Measurements from ENCODE around the gene PRR23E. TPM values are rescaled to one million over a fixed set of nuclear protein-coding genes. Genes with fewer than 3 reads are reported as not detected.

Gene PRR23E
- total and polyA plus RNA-seq, 2 donors from 2014 or later = not detected

DNA sequence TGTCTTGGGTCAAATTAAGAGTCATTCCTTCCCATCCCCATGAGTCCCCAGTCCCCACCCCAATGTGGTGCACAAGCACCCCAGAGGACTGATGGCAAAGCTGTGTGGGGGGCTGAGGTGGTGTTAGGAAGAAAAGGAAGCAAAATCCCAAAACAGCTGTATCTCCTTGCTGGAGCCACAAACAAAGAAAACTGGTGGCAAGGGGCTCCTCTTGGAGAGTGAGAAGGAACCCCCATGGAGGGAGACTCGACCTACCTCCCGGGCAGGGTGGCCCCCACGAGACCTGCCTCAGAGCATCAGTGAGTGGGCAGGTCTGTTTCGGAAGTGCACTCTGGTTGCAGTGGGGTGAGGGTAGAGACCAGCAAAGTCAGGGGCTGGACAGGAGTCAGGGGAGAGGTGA is 29.2 kb downstream of the PRR23E start:
- Histone ChIP-seq H3K27me3 (ENCODE audit: control insufficient read depth, insufficient read depth, low read length) (no peaks in the 10 kb centered on the region), H3K4me1 (ENCODE audit: control insufficient read depth in 2 of 3, insufficient read depth in 2 of 3, low read depth in 1 of 3, low read length in 3 of 3) (no peaks in the 10 kb centered on the region), H3K9me3 (ENCODE audit: control insufficient read depth in 2 of 3, insufficient read depth in 1 of 3, low read length in 3 of 3) (peaks cover 0 to 3% (median 0%) of the 10 kb centered on the region in 3 donors), H3K4me3 (ENCODE audit: low read length in 3 of 3) (no peak overlapping the region), H3K36me3 (ENCODE audit: control insufficient read depth in 2 of 3, insufficient read depth in 3 of 3, low read length in 3 of 3) (no peaks in the 10 kb centered on the region), H3K27ac (ENCODE audit: low read depth in 2 of 2, low read length in 2 of 2) (no peak overlapping the region), H3K9ac (ENCODE audit: low read length in 3 of 3) (no peak overlapping the region)
- no peak for DNase-seq
- intact Hi-C loops (cut with DNase I) = no loop called here
- TF ChIP-seq, protein P1, sequence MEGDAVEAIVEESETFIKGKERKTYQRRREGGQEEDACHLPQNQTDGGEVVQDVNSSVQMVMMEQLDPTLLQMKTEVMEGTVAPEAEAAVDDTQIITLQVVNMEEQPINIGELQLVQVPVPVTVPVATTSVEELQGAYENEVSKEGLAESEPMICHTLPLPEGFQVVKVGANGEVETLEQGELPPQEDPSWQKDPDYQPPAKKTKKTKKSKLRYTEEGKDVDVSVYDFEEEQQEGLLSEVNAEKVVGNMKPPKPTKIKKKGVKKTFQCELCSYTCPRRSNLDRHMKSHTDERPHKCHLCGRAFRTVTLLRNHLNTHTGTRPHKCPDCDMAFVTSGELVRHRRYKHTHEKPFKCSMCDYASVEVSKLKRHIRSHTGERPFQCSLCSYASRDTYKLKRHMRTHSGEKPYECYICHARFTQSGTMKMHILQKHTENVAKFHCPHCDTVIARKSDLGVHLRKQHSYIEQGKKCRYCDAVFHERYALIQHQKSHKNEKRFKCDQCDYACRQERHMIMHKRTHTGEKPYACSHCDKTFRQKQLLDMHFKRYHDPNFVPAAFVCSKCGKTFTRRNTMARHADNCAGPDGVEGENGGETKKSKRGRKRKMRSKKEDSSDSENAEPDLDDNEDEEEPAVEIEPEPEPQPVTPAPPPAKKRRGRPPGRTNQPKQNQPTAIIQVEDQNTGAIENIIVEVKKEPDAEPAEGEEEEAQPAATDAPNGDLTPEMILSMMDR (IDR thresholded peaks at IDR 0.05; ENCODE audit: borderline replicate concordance, extremely low read depth, insufficient read depth) = no peak
- no peak for FAIRE-seq

DNA sequence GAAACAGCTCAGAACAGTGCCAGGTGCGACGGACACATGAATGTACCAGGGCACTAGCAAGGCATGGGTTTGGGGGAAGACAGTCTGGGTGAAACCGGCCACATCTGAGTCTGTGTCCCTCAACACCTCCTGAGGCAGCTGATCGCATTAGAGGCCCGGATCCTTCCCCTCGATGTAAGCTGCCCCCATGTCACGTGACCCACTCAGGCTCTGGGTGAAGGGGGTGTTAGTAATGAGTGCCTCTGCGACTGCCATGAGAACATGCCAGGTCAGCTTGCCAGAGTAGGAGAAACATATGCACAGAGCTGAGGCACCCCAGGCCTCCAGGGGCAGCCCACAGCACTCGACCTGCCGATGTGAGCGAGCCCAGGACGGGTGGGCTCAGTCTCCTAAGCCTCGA is 29.7 kb downstream of the PRR23E start:
- intact Hi-C loops (cut with DNase I) = no loop called here
- Histone ChIP-seq H3K27ac (ENCODE audit: low read depth in 2 of 2, low read length in 2 of 2) (no peak overlapping the region), H3K27me3 (ENCODE audit: control insufficient read depth, insufficient read depth, low read length) (no peaks in the 10 kb centered on the region), H3K4me3 (ENCODE audit: low read length in 3 of 3) (no peak overlapping the region), H3K9ac (ENCODE audit: low read length in 3 of 3) (no peak overlapping the region), H3K4me1 (ENCODE audit: control insufficient read depth in 2 of 3, insufficient read depth in 2 of 3, low read depth in 1 of 3, low read length in 3 of 3) (no peaks in the 10 kb centered on the region), H3K36me3 (ENCODE audit: control insufficient read depth in 2 of 3, insufficient read depth in 3 of 3, low read length in 3 of 3) (no peaks in the 10 kb centered on the region), H3K9me3 (ENCODE audit: control insufficient read depth in 2 of 3, insufficient read depth in 1 of 3, low read length in 3 of 3) (peaks cover 0 to 3% (median 0%) of the 10 kb centered on the region in 3 donors)
- TF ChIP-seq, protein P1 (IDR thresholded peaks at IDR 0.05; ENCODE audit: borderline replicate concordance, extremely low read depth, insufficient read depth) = no peak
- no peak for FAIRE-seq
- DNase-seq = no peak

DNA sequence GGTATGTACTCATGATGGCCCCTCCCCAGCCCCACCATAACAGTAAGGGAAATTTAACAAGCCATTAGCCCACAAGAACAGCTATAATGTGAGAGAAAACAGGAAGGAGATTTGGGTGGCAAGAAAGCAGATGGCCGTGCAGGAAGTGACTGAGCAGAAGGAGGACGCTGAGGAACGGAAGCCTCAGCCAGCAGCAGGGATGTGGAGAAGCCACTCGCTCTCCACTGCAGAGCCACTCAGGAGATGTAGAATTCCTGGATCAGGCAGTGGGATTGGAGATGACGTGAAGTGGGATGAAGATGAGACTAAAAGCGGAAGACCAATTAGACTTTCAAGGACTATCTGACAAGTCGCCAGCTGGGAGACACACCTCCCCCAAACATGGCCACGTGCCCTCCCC is 31.2 kb downstream of the PRR23E start:
- FAIRE-seq (no peak), DNase-seq (no peak)
- H3K36me3 ChIP-seq (ENCODE audit: control insufficient read depth in 2 of 3, insufficient read depth in 3 of 3, low read length in 3 of 3) = no peaks in the 10 kb centered on the region
- intact Hi-C loops (cut with DNase I) = no loop called here
- peaks cover 0 to 3% (median 0%) of the 10 kb centered on the region in 3 donors for H3K9me3 ChIP-seq (ENCODE audit: control insufficient read depth in 2 of 3, insufficient read depth in 1 of 3, low read length in 3 of 3)
- no peaks in the 10 kb centered on the region for H3K4me1 ChIP-seq (ENCODE audit: control insufficient read depth in 2 of 3, insufficient read depth in 2 of 3, low read depth in 1 of 3, low read length in 3 of 3)
- TF ChIP-seq, protein P1 (IDR thresholded peaks at IDR 0.05; ENCODE audit: borderline replicate concordance, extremely low read depth, insufficient read depth) = no peak
- no peak overlapping the region for H3K27ac ChIP-seq (ENCODE audit: low read depth in 2 of 2, low read length in 2 of 2)
- no peak overlapping the region for H3K9ac ChIP-seq (ENCODE audit: low read length in 3 of 3)
- no peak overlapping the region for H3K4me3 ChIP-seq (ENCODE audit: low read length in 3 of 3)
- H3K27me3 ChIP-seq (ENCODE audit: control insufficient read depth, insufficient read depth, low read length) = no peaks in the 10 kb centered on the region

DNA sequence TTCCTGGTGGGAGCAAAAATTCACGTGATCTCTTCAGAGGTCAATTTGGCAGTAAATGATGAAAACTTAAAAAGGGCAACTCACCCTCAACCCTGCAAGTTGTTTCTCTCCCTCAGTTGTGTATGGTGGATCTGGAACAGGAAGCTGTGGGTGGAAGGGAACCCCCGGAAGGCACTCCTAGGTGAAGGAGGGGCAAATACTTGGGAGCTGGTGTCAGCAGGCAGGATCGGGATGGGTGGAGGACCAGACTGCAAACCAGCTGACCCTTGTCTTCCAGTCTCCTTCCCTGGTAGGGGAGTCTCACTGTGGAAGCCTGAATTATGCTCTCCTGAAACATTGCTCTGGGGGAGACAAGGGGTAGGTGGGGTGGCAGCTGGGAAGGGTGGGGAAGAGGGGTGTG is 33.5 kb downstream of the PRR23E start:
- H3K9ac ChIP-seq (ENCODE audit: low read length in 3 of 3) = no peak overlapping the region
- H3K9me3 ChIP-seq (ENCODE audit: control insufficient read depth in 2 of 3, insufficient read depth in 1 of 3, low read length in 3 of 3) = peaks cover 0 to 8% (median 0%) of the 10 kb centered on the region in 3 donors
- FAIRE-seq = no peak
- no peaks in the 10 kb centered on the region for H3K36me3 ChIP-seq (ENCODE audit: control insufficient read depth in 2 of 3, insufficient read depth in 3 of 3, low read length in 3 of 3)
- intact Hi-C loops (cut with DNase I) = no loop called here
- no peaks in the 10 kb centered on the region for H3K27me3 ChIP-seq (ENCODE audit: control insufficient read depth, insufficient read depth, low read length)
- H3K27ac ChIP-seq (ENCODE audit: low read depth in 2 of 2, low read length in 2 of 2) = no peak overlapping the region
- no peak for DNase-seq
- H3K4me1 ChIP-seq (ENCODE audit: control insufficient read depth in 2 of 3, insufficient read depth in 2 of 3, low read depth in 1 of 3, low read length in 3 of 3) = no peaks in the 10 kb centered on the region
- TF ChIP-seq, protein P1 (IDR thresholded peaks at IDR 0.05; ENCODE audit: borderline replicate concordance, extremely low read depth, insufficient read depth) = no peak
- no peak overlapping the region for H3K4me3 ChIP-seq (ENCODE audit: low read length in 3 of 3)
